Type B pancreatic cell (in vitro differentiated cells): ENCODE data around the gene DNAI2. TPM values are rescaled to one million over a fixed set of nuclear protein-coding genes. Genes with fewer than 3 reads are reported as not detected.
"Not testable (repeated sequence)": the region's sequence is repeated elsewhere in the genome, so short reads cannot be mapped to it uniquely, and the experiment has no call there.

Source experiments
- DNase-seq: peaks from one replicate; pipeline ENCODE4 v3.0.0; 2021; ENCODE audit warnings: mixed read lengths; ENCODE audit not compliant: unreplicated experiment; ENCODE audit errors: extremely low spot score
- H3K27ac Mint-ChIP-seq: 2 replicates; pipeline ENCODE4 v1.8.0; 2021; ENCODE audit warnings: mild to moderate bottlenecking, mixed read lengths
- H3K27me3 Mint-ChIP-seq: 2 replicates; pipeline ENCODE4 v1.8.0; 2021; ENCODE audit warnings: mixed read lengths
- H3K36me3 Mint-ChIP-seq: 2 replicates; pipeline ENCODE4 v1.8.0; 2021; ENCODE audit warnings: mixed read lengths
- H3K4me1 Mint-ChIP-seq: one replicate; pipeline ENCODE4 v1.8.0; 2021; ENCODE audit warnings: mixed read lengths; ENCODE audit not compliant: unreplicated experiment
- H3K4me3 Mint-ChIP-seq: 2 replicates; pipeline ENCODE4 v1.8.0; 2021; ENCODE audit warnings: mild to moderate bottlenecking, mixed read lengths
- H3K9me3 Mint-ChIP-seq: 2 replicates; pipeline ENCODE4 v1.8.0; 2021; ENCODE audit warnings: mixed read lengths
- total RNA-seq: library from RNA; stranded (reverse); gene quantifications from 2 replicates; pipeline ENCODE4 v1.2.1, GENCODE V29; 2021; ENCODE audit warnings: low replicate concordance
- TF ChIP-seq, protein P1 (sequence below): fragments of 200-600 bp; sonication (generic); conservative IDR thresholded peaks from 2 replicates; pipeline ENCODE4 v1.5.0; 2021; ENCODE audit warnings: antibody characterized with exemption, mild to moderate bottlenecking

The DNAI2 gene
- total RNA-seq, 1 donor from 2014 or later: 0.87 TPM

DNA sequence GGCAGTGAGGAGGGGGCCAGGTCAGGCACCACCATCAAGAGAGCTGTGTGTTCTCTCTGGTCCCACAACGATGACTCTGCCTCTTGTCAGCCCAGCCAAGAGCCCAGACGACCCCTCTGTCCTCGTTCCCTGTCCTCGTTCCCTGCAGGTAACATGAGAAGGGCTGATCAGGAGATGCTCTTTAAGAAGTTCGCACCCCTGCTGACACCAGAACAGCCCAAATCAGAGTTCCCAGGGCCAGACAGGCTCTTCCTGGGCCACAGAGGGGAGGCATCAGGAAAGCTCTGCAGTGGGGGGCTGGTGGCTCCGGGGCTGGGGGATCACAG, 13.5 kb upstream of the DNAI2 start:
- Mint-ChIP-seq H3K4me3 (no peak overlapping the region), H3K9me3 (no peaks in the 10 kb centered on the region), H3K27ac (no peak overlapping the region), H3K36me3 (no peaks in the 10 kb centered on the region), H3K4me1 (peaks cover 10% of the 10 kb centered on the region), H3K27me3 (peaks cover 20% of the 10 kb centered on the region)
- no peak for DNase-seq
- TF ChIP-seq, protein P1, sequence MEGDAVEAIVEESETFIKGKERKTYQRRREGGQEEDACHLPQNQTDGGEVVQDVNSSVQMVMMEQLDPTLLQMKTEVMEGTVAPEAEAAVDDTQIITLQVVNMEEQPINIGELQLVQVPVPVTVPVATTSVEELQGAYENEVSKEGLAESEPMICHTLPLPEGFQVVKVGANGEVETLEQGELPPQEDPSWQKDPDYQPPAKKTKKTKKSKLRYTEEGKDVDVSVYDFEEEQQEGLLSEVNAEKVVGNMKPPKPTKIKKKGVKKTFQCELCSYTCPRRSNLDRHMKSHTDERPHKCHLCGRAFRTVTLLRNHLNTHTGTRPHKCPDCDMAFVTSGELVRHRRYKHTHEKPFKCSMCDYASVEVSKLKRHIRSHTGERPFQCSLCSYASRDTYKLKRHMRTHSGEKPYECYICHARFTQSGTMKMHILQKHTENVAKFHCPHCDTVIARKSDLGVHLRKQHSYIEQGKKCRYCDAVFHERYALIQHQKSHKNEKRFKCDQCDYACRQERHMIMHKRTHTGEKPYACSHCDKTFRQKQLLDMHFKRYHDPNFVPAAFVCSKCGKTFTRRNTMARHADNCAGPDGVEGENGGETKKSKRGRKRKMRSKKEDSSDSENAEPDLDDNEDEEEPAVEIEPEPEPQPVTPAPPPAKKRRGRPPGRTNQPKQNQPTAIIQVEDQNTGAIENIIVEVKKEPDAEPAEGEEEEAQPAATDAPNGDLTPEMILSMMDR: no peak

DNA sequence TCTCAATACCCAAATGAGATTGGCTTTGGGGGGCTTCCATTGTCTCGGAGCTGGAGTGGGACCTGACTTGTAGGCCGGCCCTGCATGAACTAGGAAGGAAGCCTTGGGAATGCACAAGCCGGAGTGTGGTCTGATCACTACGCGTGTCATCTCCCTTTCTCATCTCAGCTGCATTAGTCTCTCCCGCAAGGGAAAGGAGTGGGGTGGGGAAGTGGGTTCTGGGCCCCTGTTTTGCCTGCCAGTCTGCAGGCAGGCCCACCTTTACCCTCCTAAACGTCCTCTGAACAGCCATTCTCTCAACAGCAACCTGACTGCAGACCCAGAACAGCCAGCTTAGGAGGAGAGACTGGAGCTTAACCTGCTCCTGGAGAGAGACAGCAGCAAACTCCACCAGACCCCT, 11.4 kb upstream of the DNAI2 start:
- no peak overlapping the region for H3K4me3 Mint-ChIP-seq
- no peak overlapping the region for H3K27ac Mint-ChIP-seq
- H3K36me3 Mint-ChIP-seq: no peaks in the 10 kb centered on the region
- DNase-seq: no peak
- no peaks in the 10 kb centered on the region for H3K9me3 Mint-ChIP-seq
- H3K4me1 Mint-ChIP-seq: peaks cover 10% of the 10 kb centered on the region
- TF ChIP-seq, protein P1: no peak
- peaks cover 15% of the 10 kb centered on the region for H3K27me3 Mint-ChIP-seq

DNA sequence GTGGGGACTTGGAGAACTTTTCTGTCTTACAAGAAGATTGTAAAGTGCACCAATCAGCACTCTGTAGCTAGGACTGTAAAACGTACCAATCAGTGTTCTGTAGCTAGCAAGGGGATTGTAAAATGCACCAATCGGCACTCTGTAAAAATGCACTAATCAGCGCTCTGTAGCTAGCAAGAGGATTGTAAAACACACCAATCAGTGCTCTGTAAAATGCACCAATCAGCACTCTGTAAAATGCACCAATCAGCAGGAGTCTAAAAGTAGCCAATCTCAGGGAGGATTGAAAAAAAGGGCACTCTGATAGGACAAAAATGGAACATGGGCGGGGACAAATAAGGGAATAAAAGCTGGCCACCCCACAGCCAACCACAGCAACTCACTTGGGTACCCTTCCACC, 7.0 kb upstream of the DNAI2 start:
- DNase-seq, H3K9me3 Mint-ChIP-seq, H3K36me3 Mint-ChIP-seq, H3K27me3 Mint-ChIP-seq, H3K4me3 Mint-ChIP-seq, H3K27ac Mint-ChIP-seq: not testable (repeated sequence)
- H3K4me1 Mint-ChIP-seq: peaks cover 12% of the 10 kb centered on the region

DNA sequence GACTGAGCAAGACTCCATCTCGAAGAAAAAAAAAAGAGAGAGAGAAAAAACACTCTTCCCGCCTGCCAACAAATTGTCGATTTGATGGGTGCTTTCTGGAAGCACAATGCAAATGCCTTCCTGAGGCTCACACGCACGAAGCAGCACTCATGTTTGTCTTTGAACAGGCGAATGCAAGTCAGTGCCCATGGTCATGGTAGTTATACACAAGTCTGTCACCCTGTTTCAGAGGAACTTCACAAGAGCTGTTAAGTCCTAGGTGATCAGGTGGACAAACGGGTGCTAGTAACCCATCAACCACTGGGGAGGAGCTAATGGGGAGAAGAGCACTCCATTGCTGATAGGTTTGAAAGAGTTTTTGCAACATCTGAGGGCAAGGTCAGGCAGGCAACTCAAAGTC, 6.5 kb upstream of the DNAI2 start:
- no peak overlapping the region for H3K27ac Mint-ChIP-seq
- no peaks in the 10 kb centered on the region for H3K36me3 Mint-ChIP-seq
- peaks cover 2% of the 10 kb centered on the region for H3K27me3 Mint-ChIP-seq
- TF ChIP-seq, protein P1: no peak
- H3K4me1 Mint-ChIP-seq: peaks cover 18% of the 10 kb centered on the region
- no peak overlapping the region for H3K4me3 Mint-ChIP-seq
- no peaks in the 10 kb centered on the region for H3K9me3 Mint-ChIP-seq
- DNase-seq: no peak

DNA sequence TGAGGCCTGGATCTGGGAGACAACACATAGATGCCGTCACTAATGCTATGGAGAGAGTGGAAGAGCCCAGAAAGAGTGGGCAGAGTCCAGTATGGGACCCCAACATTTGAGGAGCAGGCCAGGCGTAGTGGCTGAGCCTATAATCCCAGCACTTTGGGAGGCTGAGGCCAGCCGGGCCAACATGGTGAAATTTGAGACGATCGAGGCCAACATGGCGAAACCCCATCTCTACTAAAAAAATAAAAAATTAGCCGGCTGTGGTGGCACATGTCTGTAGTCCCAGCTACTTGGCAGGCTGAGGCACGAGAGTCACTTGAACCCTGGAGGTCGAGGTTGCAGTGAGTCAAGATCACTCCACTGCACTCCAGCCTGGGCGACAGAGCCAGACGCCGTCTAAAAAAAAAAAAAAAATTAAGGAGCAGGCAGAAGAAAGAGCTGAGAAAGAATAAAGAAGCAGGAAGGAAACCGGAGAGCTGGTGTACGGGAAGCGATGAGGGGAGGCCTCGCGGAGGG, 6.0 kb upstream of the DNAI2 start:
- H3K4me1 Mint-ChIP-seq: peaks cover 22% of the 10 kb centered on the region
- no peak overlapping the region for H3K27ac Mint-ChIP-seq
- no peak for DNase-seq
- TF ChIP-seq, protein P1: no peak
- no peak overlapping the region for H3K4me3 Mint-ChIP-seq
- H3K36me3 Mint-ChIP-seq: no peaks in the 10 kb centered on the region
- no peaks in the 10 kb centered on the region for H3K9me3 Mint-ChIP-seq
- H3K27me3 Mint-ChIP-seq: peaks cover 6% of the 10 kb centered on the region

DNA sequence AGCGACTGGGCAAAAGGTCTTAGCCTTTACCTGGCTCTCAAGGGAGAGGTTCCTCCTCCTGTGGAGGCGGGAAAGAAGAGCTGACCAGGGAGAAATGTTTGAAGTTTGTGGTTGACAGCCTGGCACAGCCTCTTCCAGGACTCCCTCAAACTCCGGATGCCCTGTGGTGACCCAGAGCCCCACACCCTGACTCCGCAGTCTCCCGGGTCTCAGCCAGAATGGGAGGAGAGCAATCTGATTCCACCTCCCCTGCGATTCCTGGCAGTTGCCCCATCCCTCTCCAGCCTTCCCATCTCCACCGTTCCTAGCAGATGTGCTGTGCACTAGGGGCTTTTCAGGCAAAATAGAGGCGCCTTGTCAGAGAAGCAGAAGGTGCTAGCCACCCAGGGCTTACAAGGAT, 5.5 kb upstream of the DNAI2 start:
- Mint-ChIP-seq H3K27ac (no peak overlapping the region), H3K4me1 (peaks cover 24% of the 10 kb centered on the region), H3K36me3 (no peaks in the 10 kb centered on the region), H3K9me3 (no peaks in the 10 kb centered on the region), H3K4me3 (no peak overlapping the region), H3K27me3 (peaks cover 11% of the 10 kb centered on the region)
- no peak for DNase-seq
- TF ChIP-seq, protein P1: no peak
